K562 (cell line): ENCODE data around the gene PARD6B. TPM values are rescaled to one million over a fixed set of nuclear protein-coding genes. Genes with fewer than 3 reads are reported as not detected.

Source experiments
- ARNT ChIP-seq, 2 experiments: fragments of 450-650 bp; IDR thresholded peaks; 2 replicates each; pipeline ENCODE4 v1.6.1; 2016; ENCODE audit warnings: mild to moderate bottlenecking in 1 of 2
- EHMT2 ChIP-seq: fragments of 450-650 bp; IDR thresholded peaks from 2 replicates; pipeline ENCODE4 v1.6.1; 2018; ENCODE audit warnings: antibody characterized with exemption
- ELF1 ChIP-seq: fragments of 200-800 bp; sonication (Bioruptor generic); IDR thresholded peaks from 2 replicates; pipeline ENCODE4 v1.6.1; 2016; ENCODE audit warnings: missing genetic modification characterization, missing compliant biosample characterization
- EP400 ChIP-seq: fragments of 450-650 bp; IDR thresholded peaks from 2 replicates; pipeline ENCODE4 v1.6.1; 2017; ENCODE audit warnings: antibody characterized with exemption, mild to moderate bottlenecking, moderate library complexity
- GTF2E2 ChIP-seq: fragments of 200-800 bp; sonication (Bioruptor generic); IDR thresholded peaks from 2 replicates; pipeline ENCODE4 v1.6.1; 2016; ENCODE audit warnings: missing genetic modification characterization, missing compliant biosample characterization
- NR2F6 ChIP-seq: fragments of 450-650 bp; formaldehyde crosslinking; IDR thresholded peaks from 2 replicates; pipeline ENCODE4 v1.4.0; 2020; ENCODE audit warnings: mild to moderate bottlenecking
- RBM15 ChIP-seq: fragments of 200-400 bp; formaldehyde crosslinking; IDR thresholded peaks from 2 replicates; pipeline ENCODE4 v1.6.1; 2018; ENCODE audit warnings: mild to moderate bottlenecking, low read length, moderate library complexity; ENCODE audit not compliant: insufficient read depth
- SMC3 ChIP-seq: conservative IDR thresholded peaks from 2 replicates; pipeline ENCODE4 v1.6.1; 2011; ENCODE audit warnings: low read depth, low read length, improper control_type of control experiment; ENCODE audit not compliant: insufficient read depth
- SRSF7 ChIP-seq: fragments of 200-400 bp; formaldehyde crosslinking; optimal IDR thresholded peaks from 2 replicates; pipeline ENCODE3; 2017; ENCODE audit warnings: mild to moderate bottlenecking, low read depth, low read length
- ZNF354B ChIP-seq: fragments of 250-450 bp; sonication (Bioruptor Pico); IDR thresholded peaks from 2 replicates; pipeline ENCODE4 v1.4.0; 2020
- polyA plus RNA-seq, 8 experiments: library from polyadenylated mRNA; depleted of rRNA in 4 of 8; stranded (reverse) in 5 of 8; unstranded in 3 of 8; fragments of >200 nt; fragmentation: Nextera tagmentation in 2 of 8; fragmentation: Illumina TruSeq in 1 of 8; extraction: Ambion mirVana in 2 of 8; extraction: Trizol in 1 of 8; gene quantifications; 2 replicates each; pipeline versions ENCODE4 v1.2.1 to v1.2.3, GENCODE V29; 2011 to 2014; ENCODE audit warnings: inconsistent platforms in 1 of 8, missing spikeins in 1 of 8
- total RNA-seq, 7 experiments: library from RNA; depleted of rRNA in 6 of 7; stranded (reverse); fragments of >200 nt in 6 of 7; fragmentation: Illumina TruSeq in 2 of 7; extraction: Trizol in 2 of 7; gene quantifications; 2 replicates each; pipeline versions ENCODE4 v1.2.1 to v1.2.3, GENCODE V29; 2011 to 2021; ENCODE audit warnings: low replicate concordance in 1 of 7
- TF ChIP-seq, protein P1 (sequence below), 3 experiments: fragments of 200-800 bp in 1 of 3; fragments of 250-450 bp in 1 of 3; fragments of 450-650 bp in 1 of 3; sonication (Bioruptor Pico) in 1 of 3; sonication (Bioruptor generic) in 1 of 3; formaldehyde crosslinking in 1 of 3; IDR thresholded peaks; 2 replicates each; pipeline versions ENCODE4 v1.6.1 to v1.8.0; 2016 to 2022; ENCODE audit warnings: mild to moderate bottlenecking in 2 of 3, missing genetic modification characterization in 2 of 3, missing compliant biosample characterization in 1 of 3, moderate library complexity in 1 of 3
- TF ChIP-seq, protein P2 (sequence below): fragments of 450-650 bp; IDR thresholded peaks from 2 replicates; pipeline ENCODE4 v1.7.1; 2018; ENCODE audit warnings: mild to moderate bottlenecking, low read depth; ENCODE audit not compliant: partially characterized antibody
- TF ChIP-seq, protein P3 (sequence below), 2 experiments: fragments of 450-650 bp; IDR thresholded peaks; 2 replicates each; pipeline ENCODE4 v1.6.1; 2018; ENCODE audit warnings: mild to moderate bottlenecking in 2 of 2, low read depth in 1 of 2; ENCODE audit not compliant: partially characterized antibody in 2 of 2
- TF ChIP-seq, protein P4 (sequence below): fragments of 450-650 bp; formaldehyde crosslinking; IDR thresholded peaks from 2 replicates; pipeline ENCODE4 v1.4.0; 2020; ENCODE audit warnings: mild to moderate bottlenecking, moderate library complexity

PARD6B gene
- total and polyA plus RNA-seq, 9 of the 15 experiments (the other 6 are each of a cell fraction or from before 2014, with no cell fraction given) = 1.7 to 12.3 (median 5.5) TPM

DNA sequence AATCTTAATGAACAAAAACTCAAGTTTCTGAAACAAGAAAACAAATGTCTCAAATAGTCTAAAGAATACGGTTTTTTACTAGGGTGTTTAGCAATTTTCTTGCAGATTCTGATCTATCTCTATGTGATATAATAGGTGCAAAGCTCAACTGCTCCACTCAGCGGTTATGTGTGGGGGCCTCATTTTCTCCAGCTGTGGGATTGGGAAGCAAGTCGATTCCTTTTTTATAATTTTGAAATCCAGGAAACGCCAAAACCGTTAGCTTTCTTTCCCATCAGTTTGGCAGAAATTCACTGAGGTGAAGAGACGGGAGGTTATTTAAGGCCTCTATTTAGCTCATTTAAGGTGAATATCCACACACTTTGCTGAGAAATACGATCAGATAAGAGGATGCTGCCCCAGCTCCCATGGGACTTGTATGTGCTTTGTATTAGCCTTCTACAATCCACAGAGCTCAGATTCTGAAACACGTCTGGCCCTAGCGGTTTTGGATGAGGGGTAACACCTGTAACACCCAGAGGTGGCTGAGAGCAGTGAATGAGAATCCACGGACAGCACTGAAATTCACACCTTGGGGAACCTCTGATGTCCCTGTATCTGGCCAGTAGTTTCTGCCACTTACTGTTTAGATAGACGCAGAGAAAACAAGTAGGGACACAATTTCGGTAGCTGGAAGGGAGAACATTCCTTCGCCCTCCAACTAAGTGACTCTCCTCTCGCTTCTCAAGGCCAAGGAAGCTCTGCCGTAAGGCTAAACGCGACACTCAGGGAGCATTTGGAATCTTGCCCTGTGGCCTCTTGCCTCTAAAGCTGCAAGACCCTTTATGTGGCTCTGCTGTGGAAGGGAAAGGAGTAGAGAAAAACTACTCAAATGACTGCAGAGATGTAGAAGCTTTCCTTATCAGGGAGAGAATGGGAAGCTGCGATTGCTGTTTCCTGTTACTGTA lies 56.9 kb downstream of the PARD6B start (continued):
- TF ChIP-seq, protein P1, sequence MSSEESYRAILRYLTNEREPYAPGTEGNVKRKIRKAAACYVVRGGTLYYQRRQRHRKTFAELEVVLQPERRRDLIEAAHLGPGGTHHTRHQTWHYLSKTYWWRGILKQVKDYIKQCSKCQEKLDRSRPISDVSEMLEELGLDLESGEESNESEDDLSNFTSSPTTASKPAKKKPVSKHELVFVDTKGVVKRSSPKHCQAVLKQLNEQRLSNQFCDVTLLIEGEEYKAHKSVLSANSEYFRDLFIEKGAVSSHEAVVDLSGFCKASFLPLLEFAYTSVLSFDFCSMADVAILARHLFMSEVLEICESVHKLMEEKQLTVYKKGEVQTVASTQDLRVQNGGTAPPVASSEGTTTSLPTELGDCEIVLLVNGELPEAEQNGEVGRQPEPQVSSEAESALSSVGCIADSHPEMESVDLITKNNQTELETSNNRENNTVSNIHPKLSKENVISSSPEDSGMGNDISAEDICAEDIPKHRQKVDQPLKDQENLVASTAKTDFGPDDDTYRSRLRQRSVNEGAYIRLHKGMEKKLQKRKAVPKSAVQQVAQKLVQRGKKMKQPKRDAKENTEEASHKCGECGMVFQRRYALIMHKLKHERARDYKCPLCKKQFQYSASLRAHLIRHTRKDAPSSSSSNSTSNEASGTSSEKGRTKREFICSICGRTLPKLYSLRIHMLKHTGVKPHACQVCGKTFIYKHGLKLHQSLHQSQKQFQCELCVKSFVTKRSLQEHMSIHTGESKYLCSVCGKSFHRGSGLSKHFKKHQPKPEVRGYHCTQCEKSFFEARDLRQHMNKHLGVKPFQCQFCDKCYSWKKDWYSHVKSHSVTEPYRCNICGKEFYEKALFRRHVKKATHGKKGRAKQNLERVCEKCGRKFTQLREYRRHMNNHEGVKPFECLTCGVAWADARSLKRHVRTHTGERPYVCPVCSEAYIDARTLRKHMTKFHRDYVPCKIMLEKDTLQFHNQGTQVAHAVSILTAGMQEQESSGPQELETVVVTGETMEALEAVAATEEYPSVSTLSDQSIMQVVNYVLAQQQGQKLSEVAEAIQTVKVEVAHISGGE (CRISPR knock-in tag; IDR thresholded peaks at IDR 0.05) = peak in 1 of 3 experiments; percentile 83; a peak in 2 of 6 replicates
- TF ChIP-seq RBM15 (no peak), SMC3 (peak; percentile 34; the same call in 1 of the 2 replicates), ELF1 (tag) (no peak; the same call in 1 of the 2 replicates), NR2F6 (CRISPR knock-in tag) (no peak), EP400 (no peak), SRSF7 (no peak), GTF2E2 (tag) (no peak), ZNF354B (no peak), EHMT2 (no peak), ARNT (IDR thresholded peaks at IDR 0.05) (peak in 1 of 2 experiments; percentile 69; a peak in 1 of 4 replicates)
- TF ChIP-seq, protein P2, sequence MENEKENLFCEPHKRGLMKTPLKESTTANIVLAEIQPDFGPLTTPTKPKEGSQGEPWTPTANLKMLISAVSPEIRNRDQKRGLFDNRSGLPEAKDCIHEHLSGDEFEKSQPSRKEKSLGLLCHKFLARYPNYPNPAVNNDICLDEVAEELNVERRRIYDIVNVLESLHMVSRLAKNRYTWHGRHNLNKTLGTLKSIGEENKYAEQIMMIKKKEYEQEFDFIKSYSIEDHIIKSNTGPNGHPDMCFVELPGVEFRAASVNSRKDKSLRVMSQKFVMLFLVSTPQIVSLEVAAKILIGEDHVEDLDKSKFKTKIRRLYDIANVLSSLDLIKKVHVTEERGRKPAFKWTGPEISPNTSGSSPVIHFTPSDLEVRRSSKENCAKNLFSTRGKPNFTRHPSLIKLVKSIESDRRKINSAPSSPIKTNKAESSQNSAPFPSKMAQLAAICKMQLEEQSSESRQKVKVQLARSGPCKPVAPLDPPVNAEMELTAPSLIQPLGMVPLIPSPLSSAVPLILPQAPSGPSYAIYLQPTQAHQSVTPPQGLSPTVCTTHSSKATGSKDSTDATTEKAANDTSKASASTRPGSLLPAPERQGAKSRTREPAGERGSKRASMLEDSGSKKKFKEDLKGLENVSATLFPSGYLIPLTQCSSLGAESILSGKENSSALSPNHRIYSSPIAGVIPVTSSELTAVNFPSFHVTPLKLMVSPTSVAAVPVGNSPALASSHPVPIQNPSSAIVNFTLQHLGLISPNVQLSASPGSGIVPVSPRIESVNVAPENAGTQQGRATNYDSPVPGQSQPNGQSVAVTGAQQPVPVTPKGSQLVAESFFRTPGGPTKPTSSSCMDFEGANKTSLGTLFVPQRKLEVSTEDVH = no peak
- TF ChIP-seq, protein P3, sequence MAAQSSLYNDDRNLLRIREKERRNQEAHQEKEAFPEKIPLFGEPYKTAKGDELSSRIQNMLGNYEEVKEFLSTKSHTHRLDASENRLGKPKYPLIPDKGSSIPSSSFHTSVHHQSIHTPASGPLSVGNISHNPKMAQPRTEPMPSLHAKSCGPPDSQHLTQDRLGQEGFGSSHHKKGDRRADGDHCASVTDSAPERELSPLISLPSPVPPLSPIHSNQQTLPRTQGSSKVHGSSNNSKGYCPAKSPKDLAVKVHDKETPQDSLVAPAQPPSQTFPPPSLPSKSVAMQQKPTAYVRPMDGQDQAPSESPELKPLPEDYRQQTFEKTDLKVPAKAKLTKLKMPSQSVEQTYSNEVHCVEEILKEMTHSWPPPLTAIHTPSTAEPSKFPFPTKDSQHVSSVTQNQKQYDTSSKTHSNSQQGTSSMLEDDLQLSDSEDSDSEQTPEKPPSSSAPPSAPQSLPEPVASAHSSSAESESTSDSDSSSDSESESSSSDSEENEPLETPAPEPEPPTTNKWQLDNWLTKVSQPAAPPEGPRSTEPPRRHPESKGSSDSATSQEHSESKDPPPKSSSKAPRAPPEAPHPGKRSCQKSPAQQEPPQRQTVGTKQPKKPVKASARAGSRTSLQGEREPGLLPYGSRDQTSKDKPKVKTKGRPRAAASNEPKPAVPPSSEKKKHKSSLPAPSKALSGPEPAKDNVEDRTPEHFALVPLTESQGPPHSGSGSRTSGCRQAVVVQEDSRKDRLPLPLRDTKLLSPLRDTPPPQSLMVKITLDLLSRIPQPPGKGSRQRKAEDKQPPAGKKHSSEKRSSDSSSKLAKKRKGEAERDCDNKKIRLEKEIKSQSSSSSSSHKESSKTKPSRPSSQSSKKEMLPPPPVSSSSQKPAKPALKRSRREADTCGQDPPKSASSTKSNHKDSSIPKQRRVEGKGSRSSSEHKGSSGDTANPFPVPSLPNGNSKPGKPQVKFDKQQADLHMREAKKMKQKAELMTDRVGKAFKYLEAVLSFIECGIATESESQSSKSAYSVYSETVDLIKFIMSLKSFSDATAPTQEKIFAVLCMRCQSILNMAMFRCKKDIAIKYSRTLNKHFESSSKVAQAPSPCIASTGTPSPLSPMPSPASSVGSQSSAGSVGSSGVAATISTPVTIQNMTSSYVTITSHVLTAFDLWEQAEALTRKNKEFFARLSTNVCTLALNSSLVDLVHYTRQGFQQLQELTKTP (IDR thresholded peaks at IDR 0.05; ENCODE audit: low read depth in 1 of 2, partially characterized antibody in 2 of 2) = no peak
- TF ChIP-seq, protein P4, sequence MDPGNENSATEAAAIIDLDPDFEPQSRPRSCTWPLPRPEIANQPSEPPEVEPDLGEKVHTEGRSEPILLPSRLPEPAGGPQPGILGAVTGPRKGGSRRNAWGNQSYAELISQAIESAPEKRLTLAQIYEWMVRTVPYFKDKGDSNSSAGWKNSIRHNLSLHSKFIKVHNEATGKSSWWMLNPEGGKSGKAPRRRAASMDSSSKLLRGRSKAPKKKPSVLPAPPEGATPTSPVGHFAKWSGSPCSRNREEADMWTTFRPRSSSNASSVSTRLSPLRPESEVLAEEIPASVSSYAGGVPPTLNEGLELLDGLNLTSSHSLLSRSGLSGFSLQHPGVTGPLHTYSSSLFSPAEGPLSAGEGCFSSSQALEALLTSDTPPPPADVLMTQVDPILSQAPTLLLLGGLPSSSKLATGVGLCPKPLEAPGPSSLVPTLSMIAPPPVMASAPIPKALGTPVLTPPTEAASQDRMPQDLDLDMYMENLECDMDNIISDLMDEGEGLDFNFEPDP (CRISPR knock-in tag) = no peak
